ENCODE measurements around the gene TOP2A. TPM values are rescaled to one million over a fixed set of nuclear protein-coding genes. Genes with fewer than 3 reads are reported as not detected.
A peak's percentile ranks its signal among the peaks of the same experiment; 100 is the strongest.

The TOP2A gene
- total RNA-seq: 0.48 TPM
- long read RNA-seq: 0 reads

- DNase-seq (ENCODE audit: low spot score): peak; percentile 92
Observed at GRCh38 chr17:40417609-40418427, at the start of gene TOP2A. Gene TOP2A (minus strand): TSS chr17:40417896. CDS start chr17:40417791, 105 bp downstream.

- DNase-seq (ENCODE audit: low spot score): no peak
Observed at GRCh38 chr17:40467281-40467867, 49.7 kb upstream of the TOP2A start.

- DNase-seq (ENCODE audit: low spot score): no peak
Observed at GRCh38 chr17:40466298-40466971, 48.7 kb upstream of the TOP2A start.

- no peak for DNase-seq (ENCODE audit: low spot score)
Observed at GRCh38 chr17:40464392-40464855, 46.7 kb upstream of the TOP2A start.

GRCh38 chr17:40463122-40463550 lies 45.4 kb upstream of the TOP2A start:
- no peak for DNase-seq (ENCODE audit: low spot score)

GRCh38 chr17:40462343-40463121 lies 44.8 kb upstream of the TOP2A start:
- DNase-seq (ENCODE audit: low spot score): no peak

GRCh38 chr17:40461732-40462342 lies 44.1 kb upstream of the TOP2A start:
- DNase-seq (ENCODE audit: low spot score): no peak

GRCh38 chr17:40460968-40461731 lies 43.5 kb upstream of the TOP2A start:
- DNase-seq (ENCODE audit: low spot score): no peak

GRCh38 chr17:40460604-40460967 lies 42.9 kb upstream of the TOP2A start:
- DNase-seq (ENCODE audit: low spot score): no peak

- DNase-seq (ENCODE audit: low spot score): no peak
Observed at GRCh38 chr17:40459636-40460603, 42.2 kb upstream of the TOP2A start.

GRCh38 chr17:40458851-40459482 lies 41.3 kb upstream of the TOP2A start:
- no peak for DNase-seq (ENCODE audit: low spot score)

GRCh38 chr17:40457964-40458791 lies 40.5 kb upstream of the TOP2A start:
- no peak for DNase-seq (ENCODE audit: low spot score)

- no peak for DNase-seq (ENCODE audit: low spot score)
Observed at GRCh38 chr17:40457369-40457768, 39.7 kb upstream of the TOP2A start.

GRCh38 chr17:40456396-40456951 lies 38.8 kb upstream of the TOP2A start:
- DNase-seq (ENCODE audit: low spot score): no peak

- no peak for DNase-seq (ENCODE audit: low spot score)
Observed at GRCh38 chr17:40454613-40454995, 36.9 kb upstream of the TOP2A start.

- no peak for DNase-seq (ENCODE audit: low spot score)
Observed at GRCh38 chr17:40453881-40454612, 36.4 kb upstream of the TOP2A start.
